Activated CD8-positive, alpha-beta memory T cell treated with anti-CD3 and anti-CD28 coated beads, Interleukin-2, amount 50 U/mL, for 24 hours (primary cell): Measurements from ENCODE around the gene MTFMT.
A peak's percentile ranks its signal among the peaks of the same experiment; 100 is the strongest.
"Not testable (repeated sequence)": the region's sequence is repeated elsewhere in the genome, so short reads cannot be mapped to it uniquely, and the experiment has no call there.

Experiments
- DNase-seq: peaks from one replicate; pipeline ENCODE4 v3.0.0-alpha.2; 2020; ENCODE audit errors: extremely low read depth

MTFMT gene

DNA sequence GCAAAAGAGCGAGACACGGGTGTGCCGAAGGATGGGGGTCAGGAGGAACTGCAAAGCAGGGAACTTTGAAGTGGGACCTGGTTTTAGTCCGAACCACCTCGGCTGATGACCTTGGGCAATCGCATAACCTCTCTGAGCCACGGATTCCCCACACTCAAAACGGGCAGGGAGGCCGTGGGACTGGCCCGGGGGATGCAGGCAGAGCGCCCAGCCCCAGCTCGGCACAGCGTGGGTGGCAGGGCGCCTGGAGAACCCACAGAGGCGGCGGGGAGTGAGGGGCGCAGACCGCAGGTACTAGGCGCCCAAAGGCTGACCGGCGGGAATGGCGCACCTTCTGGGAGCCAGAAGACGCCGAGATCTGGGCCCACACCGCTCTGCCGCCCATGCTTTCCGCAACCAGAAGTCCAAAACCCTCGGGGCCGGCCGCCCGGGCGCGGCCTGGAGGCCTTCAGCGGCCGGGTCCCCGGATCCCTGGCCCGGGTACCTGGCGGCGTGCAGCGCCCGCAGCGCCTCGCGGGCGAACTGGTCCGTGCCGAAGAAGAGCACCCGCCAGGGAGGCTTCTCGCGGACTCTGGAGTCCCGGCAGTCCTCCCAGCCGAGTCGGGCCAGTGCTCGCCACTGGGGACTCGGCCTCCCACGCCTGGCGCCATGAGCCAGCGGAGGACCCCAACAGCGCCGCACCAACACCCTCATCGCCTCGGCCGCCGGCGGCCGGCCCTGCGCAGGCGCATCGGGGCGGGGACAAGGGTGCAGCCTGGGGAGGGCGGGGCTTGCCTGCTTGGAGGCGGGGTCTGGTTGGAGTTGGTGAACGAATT lies at the start of gene MTFMT:
MTFMT (minus strand) TSS at position 719 of the 815 bp plus-strand sequence; CDS start at position 693, 26 bp downstream.
- DNase-seq = peak; percentile 79

DNA sequence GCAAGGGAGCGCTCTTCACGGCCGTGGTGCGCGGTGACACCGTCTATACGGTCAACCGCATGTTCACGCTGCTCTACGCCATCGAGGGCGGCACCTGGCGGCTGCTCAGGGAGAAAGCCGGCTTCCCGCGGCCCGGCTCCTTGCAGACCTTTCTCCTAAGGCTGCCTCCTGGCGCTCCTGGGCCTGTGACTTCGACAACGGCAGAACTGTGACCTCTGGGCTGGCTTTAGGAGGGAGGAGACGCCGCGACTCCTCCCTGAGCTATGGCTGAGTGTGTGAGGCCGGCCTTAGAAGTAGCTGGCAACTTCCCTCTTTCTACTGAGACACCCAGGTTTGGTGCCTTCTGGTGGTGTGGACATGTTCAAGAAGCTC lies 48.5 kb upstream of the MTFMT start:
- peak; percentile 5 for DNase-seq

DNA sequence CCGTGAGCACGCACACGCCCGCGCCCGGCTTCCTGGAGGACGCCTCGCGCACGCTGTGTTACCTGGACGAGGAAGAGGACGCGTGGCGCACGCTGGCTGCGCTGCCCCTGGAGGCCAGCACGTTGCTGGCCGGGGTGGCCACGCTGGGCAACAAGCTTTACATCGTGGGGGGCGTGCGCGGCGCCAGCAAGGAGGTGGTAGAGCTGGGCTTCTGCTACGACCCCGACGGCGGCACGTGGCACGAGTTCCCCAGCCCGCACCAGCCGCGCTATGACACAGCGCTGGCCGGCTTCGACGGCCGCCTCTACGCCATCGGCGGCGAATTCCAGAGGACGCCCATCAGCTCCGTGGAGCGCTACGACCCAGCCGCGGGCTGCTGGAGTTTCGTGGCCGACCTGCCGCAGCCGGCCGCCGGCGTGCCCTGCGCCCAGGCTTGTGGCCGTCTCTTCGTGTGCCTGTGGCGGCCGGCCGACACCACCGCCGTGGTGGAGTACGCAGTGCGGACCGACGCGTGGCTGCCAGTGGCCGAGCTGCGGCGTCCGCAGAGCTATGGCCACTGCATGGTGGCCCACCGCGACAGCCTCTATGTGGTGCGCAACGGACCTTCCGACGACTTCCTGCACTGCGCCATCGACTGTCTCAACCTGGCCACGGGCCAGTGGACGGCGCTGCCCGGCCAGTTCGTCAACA lies 48.0 kb upstream of the MTFMT start:
- no peak for DNase-seq

DNA sequence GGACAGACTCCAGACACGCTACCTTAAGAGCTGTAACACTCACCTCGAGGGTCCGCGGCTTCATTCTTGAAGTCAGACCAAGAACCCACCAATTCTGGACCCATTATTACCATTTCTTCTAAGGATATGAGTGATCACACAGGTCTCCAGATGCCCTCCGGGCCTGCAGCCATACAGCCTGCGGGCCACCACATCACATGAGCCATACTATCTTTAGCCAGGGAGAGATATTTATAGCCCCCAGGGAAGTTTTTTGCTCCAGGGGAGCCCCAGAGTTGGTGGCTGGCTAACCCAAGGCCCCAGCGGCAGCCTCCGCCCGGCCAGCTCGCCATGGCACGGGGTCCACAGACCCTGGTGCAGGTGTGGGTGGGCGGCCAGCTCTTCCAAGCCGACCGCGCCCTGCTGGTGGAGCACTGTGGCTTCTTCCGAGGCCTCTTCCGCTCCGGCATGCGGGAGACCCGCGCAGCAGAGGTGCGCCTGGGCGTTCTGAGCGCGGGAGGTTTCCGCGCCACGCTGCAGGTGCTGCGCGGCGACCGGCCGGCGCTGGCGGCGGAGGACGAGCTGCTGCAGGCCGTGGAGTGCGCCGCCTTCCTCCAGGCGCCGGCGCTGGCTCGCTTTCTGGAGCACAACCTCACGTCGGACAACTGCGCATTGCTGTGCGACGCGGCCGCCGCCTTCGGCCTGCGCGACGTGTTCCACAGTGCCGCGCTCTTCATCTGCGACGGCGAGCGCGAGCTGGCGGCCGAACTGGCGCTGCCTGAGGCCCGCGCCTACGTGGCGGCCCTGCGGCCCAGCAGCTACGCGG lies 47.2 kb upstream of the MTFMT start, which contains the start of gene KBTBD13:
KBTBD13 (plus strand) TSS at position 261 of the 805 bp plus-strand sequence; CDS start at position 331, 70 bp downstream.
- DNase-seq = no peak

DNA sequence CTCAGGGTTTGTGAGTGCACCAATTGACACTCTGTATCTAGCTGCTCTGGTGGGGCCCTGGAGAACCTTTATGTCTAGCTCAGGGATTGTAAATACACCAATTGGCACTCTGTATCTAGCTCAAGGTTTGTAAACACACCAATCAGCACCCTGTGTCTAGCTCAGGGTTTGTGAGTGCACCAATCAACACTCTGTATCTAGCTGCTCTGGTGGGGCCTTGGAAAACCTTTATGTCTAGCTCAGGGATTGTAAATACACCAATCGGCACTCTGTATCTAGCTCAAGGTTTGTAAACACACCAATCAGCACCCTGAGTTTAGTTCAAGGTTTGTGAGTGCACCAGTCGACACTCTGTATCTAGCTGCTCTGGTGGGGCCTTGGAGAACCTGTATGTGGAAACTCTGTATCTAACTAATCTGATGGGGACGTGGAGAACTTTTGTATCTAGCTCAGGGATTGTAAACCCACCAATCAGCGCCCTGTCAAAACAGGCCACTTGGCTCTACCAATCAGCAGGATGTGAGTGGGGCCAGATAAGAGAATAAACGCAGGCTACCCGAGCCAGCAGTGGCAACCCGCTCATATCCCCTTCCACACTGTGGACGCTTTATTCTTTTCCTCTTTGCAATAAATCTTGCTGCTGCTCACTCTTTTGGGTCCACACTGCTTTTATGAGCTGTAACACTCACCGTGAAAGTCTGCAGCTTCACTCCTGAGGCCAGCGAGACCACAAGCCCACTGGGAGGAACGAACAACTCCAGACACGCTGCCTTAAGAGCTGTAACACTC lies 46.4 kb upstream of the MTFMT start:
- not testable (repeated sequence) for DNase-seq

DNA sequence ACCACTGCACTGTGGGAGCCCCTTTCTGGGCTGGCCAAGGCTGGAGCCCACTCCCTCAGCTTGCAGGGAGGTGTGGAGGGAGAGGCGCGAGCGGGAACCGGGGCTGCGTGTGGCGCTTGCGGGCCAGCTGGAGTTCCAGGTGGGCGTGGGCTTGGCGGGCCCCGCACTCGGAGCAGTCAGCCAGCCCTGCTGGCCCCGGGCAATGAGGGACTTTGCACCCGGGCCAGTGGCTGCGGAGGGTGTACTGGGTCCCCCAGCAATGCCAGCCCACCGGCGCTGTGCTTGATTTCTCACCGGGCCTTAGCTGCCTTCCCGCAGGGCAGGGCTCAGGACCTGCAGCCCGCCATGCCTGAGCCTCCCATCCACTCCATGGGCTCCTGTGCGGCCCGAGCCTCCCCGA lies 45.5 kb upstream of the MTFMT start:
- not testable (repeated sequence) for DNase-seq

DNA sequence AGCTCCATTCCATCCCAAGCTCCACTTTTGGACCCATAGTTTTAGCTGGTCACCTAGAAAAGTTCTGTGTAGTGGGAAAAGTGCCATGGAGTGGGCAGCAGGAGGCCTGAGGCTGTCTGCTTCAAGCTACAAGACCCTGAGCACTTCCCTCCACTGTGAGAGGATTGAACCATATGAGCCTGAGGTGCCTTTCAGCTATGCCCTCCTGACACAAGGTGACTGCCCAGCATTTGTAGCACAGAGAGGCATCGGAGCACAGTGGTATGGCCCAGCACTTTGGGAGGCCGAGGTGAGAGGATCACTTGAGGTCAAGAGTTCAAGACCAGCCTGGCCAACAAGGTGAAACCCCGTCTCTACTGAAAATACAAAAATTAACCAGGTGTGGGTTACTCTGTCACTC lies 43.2 kb upstream of the MTFMT start:
- DNase-seq = no peak

DNA sequence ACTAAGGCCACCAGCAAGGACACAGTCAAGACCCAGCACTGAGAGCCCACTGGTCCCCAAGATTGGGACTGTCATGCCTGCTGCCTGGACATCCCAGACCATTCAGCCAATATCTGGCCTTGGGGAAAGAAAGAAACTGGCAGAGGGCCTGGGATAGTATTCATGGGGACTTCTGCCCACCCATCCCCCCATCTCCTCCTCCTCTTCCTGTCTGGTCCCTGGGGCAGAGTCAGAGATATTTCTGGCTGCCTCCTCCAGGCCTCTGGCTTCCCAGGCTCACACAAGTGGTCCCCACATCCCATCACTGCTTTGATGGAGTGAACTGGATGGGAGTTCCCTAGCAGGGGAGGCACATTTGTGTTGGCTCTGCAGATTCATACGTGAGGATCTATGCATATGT lies 42.6 kb upstream of the MTFMT start:
- no peak for DNase-seq

DNA sequence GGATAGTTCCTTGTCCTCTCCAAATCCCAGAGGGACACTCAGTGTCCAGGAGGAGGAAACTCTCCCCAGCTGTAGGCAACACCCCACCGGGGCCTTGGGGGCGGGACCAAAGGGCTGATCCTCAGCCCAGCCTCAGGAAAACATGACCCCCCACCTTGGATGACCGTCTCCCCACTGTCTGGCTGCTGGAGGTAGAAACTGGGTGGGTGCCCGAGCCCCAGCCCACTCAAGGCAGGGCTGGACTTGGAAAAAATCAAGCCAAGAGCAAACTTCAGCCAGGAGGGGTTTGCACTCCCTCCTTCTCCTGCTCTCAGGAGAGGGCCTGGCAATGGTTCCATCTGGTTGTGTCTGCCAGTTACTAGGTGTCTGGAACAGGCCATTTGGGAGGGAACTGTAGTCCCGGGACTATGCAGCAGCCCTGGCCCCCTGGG lies 42.0 kb upstream of the MTFMT start:
- no peak for DNase-seq

DNA sequence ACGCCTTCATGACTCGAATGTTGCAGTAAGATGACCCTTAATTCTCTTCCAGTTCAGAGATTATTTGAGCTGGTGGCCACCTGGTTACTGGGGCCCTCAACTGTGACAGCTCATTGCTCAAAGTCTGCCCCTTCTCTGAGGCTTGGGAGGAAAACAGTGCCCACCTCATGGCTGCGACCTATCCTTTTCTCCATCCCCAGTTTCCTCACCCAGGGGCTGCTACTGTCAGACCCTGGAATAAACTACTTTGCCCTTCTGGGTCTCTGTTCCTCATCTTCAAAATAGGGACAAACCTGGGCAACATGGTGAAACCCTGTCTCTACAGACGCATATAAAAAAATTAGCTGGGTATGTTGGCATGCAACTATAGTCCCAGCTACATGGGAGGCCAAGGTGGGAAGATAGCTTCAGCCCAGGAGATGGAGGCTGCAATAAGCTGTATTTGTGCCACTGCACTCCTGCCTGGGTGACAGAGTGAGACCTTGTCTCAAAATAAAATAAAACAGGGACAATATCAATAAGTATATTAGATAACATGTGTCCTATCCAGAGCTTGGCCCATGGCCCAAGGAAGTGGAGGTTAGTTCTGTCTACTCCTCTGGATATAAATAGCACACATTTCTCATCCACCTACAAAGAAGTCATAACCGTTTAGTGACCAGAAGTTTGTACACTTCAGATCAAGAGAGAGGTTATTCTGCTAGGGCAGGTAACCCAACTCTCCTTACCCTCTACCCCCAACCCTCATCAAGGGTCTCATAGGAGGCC lies 40.5 kb upstream of the MTFMT start:
- DNase-seq = no peak

DNA sequence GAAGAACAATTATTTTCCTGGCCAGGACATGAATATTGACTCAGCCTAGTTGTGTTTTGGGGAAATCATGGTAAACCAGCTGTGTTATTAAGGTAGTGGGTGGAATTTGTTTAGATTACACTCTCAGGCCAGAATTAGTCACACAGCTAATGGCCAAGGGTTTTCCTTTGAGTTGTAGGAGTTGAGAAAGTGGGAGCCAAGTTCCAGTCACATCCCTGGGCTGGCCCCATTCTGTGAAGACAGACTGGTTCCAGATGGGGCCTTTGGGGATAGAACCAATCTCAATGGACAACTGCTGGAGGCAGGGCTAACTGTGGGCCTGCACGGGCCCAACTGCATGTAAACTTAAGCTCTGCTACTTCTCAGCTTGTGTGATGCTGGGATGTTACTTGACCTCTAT lies 39.7 kb upstream of the MTFMT start:
- DNase-seq = no peak

DNA sequence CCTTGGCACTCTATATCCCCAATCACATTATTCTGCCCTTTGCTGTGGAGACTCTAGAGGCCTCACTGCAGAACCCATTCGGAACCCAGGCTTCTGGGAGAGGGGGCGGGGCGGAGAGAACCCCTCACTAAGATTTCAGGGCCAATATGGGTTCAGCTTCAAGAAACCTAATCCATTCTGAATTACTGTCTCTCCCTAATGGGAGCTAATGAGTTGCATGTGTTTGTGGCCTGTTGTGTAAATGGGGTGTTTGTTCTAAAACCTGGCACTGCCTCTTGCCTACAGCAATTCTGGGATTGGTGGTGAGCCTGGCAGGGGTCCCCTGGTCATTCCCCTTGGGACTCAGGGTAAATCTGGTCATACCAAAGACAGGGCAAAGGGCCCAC lies 39.0 kb upstream of the MTFMT start:
- DNase-seq = no peak

DNA sequence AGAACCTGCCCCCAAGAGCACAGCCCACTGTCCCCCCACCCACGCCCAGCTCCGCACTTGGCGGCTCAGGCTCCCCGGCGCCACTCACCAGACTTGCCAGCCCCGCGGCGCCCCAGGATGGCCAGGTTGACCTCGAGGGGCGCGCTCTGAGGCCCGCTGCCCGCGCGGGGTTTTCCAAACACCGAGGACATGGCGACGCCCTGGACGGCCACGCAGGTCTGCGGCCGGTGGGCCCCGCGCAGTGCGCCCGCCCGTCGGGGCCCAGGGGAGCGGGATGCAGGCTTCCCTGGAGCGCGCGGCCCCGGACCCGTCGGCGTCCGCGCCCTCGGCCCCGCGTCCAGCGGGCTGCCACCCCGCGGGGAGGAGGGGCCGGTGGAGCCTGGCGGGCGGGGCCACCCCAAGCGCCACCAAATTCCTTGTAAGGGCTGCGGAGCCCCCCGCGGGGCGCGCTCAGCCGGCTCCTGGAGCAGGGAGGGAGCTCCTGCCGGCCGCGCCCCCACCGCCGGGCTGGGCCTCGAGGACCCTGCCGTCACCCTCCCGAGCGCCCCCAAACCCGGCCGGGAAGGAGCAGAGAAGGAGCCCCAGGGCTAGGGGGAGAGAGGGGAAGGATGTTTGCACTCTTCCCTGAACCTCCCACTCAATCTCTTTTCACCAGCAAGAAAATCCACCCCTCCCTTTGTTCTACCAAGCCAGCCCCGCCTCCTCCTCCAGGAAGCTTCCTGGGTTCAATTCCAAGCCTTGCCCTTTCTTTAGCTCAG lies 38.4 kb upstream of the MTFMT start, which contains the start of gene RASL12:
RASL12 (minus strand) TSS at position 347 of the 758 bp plus-strand sequence; CDS start at position 191, 156 bp downstream.
- DNase-seq = no peak

DNA sequence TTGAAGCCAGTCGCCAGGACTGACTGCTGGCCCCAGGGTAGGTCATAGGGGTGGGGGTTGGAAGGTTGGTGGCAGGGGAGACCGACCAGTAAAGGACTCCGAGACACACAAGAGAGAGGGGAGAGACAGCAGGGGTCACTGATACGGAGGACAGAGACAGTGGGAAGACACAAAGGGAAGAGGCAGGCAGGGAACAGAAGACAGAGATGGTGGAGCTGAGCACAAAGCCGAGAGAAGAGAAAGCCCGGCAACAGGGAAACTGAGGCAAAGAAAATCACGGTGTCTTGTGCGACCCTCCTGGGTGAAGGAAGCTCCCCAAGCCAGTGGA lies 37.8 kb upstream of the MTFMT start:
- DNase-seq = no peak

DNA sequence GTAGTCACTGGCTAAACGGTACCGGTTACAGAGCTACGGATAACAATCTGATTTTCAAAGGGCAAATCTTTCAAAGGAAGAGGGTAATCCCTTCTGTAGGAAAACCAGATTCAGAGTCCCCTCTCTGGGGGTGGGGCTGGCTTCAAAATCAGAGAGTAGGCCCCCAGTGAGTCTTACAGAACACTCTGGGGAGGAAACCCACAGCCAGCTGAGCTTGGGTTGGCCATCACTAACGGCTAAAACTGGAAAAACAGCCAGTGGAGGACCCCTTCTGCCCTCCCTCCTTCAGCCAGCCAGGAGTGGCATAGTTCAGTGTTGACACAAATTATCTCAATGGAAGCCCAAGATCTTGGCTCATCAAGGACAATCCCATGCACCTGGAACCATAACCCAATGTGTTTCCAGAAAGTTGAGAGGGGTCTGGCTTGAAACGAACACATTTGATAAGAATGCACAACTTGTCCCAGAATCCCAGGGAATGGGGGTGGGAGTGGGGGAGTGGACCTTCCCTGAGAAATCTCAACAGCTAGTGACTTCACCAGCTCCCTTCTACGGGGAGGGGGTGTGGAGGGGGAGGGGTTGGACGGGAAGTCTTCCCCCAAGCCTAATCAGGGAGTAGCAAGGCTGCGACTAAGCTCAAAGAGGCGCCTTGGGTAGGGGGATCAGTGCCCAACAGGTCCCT lies 37.3 kb upstream of the MTFMT start:
- DNase-seq = no peak

DNA sequence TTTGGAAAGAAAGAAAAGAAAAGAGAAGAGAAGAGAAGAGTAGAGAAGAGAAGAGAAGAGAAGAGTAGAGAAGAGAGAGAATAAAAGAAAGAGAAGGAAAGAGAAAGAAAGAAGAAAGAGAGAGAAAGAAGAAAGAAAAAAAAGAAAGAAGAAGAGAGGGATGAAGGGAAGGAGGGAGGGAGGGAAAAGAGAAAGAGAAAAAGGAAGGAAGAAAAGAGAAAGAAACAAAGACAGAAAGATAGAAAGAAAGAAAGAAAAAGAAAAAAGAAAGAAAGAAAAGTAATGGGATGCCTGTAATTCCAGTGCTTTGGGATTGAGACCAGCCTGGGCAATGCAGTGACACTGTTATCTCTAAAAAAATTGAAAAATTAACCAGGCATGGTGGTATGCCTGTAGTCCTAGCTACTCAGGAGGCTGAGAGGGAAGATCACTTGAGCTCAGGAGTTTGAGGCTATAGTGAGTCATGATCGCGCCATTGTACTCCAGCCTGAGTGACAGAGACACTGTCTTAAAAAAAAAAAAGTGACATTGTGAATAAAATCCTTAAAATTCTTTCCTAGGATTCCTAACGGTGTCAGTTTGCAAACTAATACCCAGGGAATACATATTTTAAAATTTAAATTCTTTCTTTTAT lies 36.7 kb upstream of the MTFMT start:
- no peak for DNase-seq

DNA sequence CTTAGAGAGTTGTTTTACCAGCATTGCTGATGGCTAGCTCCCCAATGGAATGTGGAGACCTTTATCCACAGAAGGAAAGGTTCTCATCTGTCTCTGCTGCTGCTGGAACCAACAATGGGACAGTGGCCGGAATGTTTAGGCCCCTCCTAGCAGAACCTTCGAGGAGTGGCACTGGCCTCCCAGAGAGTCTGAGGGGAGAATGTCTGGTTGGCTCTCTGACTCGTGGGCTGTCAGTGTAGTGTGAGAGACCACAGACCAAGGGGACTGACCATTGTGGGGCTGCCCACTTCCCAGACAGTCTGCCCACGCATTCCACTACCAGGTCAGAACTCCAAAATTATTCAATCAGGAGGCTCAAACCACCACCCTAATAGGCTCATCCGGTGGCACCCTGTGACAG lies 33.3 kb upstream of the MTFMT start:
- DNase-seq = no peak

DNA sequence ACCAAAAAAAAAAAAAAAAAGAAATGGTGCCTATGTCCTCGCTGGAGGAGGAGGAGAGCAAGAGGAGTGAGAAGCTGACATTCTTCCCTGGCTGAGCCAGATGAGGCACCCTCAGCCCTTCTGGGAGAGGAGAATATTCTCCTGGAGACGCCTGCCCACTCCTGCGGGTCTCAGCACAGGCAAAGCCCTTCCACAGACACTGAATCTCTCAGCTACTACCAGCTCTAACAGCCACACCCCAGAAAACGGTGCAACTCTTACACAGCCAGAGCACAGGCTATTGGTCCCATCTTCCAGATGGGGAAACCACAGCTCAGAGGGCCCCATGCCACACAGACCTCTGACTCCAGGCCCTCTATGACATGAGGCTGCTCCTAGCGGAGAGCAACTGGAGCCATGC lies 32.6 kb upstream of the MTFMT start:
- no peak for DNase-seq
